Osteoblast (primary cell): ENCODE data around the gene SLC7A8. TPM values are rescaled to one million over a fixed set of nuclear protein-coding genes. Genes with fewer than 3 reads are reported as not detected.

ENCODE experiments used
- DNase-seq: peaks from one replicate; pipeline ENCODE4 v3.0.0; 2011; ENCODE audit warnings: low spot score, mixed read lengths; ENCODE audit not compliant: insufficient read length; ENCODE audit errors: missing footprints
- H2AFZ ChIP-seq: 2 replicates; pipeline ENCODE4 v1.6.0; 2011; ENCODE audit warnings: mild to moderate bottlenecking, low read length
- H3K27ac ChIP-seq: 2 replicates; pipeline ENCODE4 v1.5.1; 2011; ENCODE audit warnings: mild to moderate bottlenecking, low read depth, low read length, moderate library complexity
- H3K27me3 ChIP-seq: 2 replicates; pipeline ENCODE4 v1.6.0; 2012; ENCODE audit warnings: mild to moderate bottlenecking, control low read depth, inconsistent platforms, low read length, moderate library complexity; ENCODE audit not compliant: insufficient read depth
- H3K36me3 ChIP-seq: 2 replicates; pipeline ENCODE4 v1.5.1; 2011; ENCODE audit warnings: mild to moderate bottlenecking, low read length, control low read depth, moderate library complexity; ENCODE audit not compliant: insufficient read depth
- H3K4me1 ChIP-seq: 2 replicates; pipeline ENCODE4 v1.5.1; 2011; ENCODE audit warnings: mild to moderate bottlenecking, low read length, control low read depth, moderate library complexity; ENCODE audit not compliant: insufficient read depth
- H3K4me2 ChIP-seq: 2 replicates; pipeline ENCODE4 v1.6.0; 2011; ENCODE audit warnings: mild to moderate bottlenecking, low read length; ENCODE audit not compliant: insufficient read depth
- H3K4me3 ChIP-seq: fragments of 200-600 bp; sonication (generic); 3 replicates; pipeline ENCODE4 v1.5.1; 2012; ENCODE audit warnings: mild to moderate bottlenecking, low read length, inconsistent platforms; ENCODE audit not compliant: insufficient read depth
- H3K79me2 ChIP-seq: 2 replicates; pipeline ENCODE4 v1.6.0; 2012; ENCODE audit warnings: mild to moderate bottlenecking, low read length, control low read depth, inconsistent platforms; ENCODE audit not compliant: insufficient read depth
- H3K9me3 ChIP-seq: 2 replicates; pipeline ENCODE4 v1.5.1; 2011; ENCODE audit warnings: low read depth, low read length, control low read depth
- H4K20me1 ChIP-seq: 2 replicates; pipeline ENCODE4 v1.6.0; 2012; ENCODE audit warnings: mild to moderate bottlenecking, low read length, control low read depth; ENCODE audit not compliant: insufficient read depth
- CTCF ChIP-seq: IDR thresholded peaks from 2 replicates; pipeline ENCODE4 v1.5.1; 2011; ENCODE audit warnings: mild to moderate bottlenecking, low read depth, low read length, moderate library complexity; ENCODE audit errors: extremely low read depth
- total RNA-seq: library from RNA; depleted of rRNA; stranded (reverse); fragments of >200 nt; gene quantifications from 2 replicates; pipeline ENCODE4 v1.2.3, GENCODE V29; 2012

The SLC7A8 gene
- total RNA-seq, 1 donor, result 4.3 TPM

GRCh38 chr14:23164949-23165348 lies 18.5 kb downstream of the SLC7A8 start:
- Histone ChIP-seq H3K4me1 (peaks cover 19% of the 10 kb centered on the region), H3K27me3 (no peaks in the 10 kb centered on the region), H3K79me2 (no peaks in the 10 kb centered on the region), H3K27ac (no peak overlapping the region), H2AFZ (no peak overlapping the region), H3K9me3 (no peaks in the 10 kb centered on the region), H3K36me3 (no peaks in the 10 kb centered on the region), H4K20me1 (no peaks in the 10 kb centered on the region), H3K4me3 (no peak overlapping the region), H3K4me2 (no peak overlapping the region)
- TF ChIP-seq CTCF, result no peak
- no peak for DNase-seq

- Histone ChIP-seq H3K4me2 (no peak overlapping the region), H3K36me3 (no peaks in the 10 kb centered on the region), H3K27ac (no peak overlapping the region), H2AFZ (no peak overlapping the region), H3K4me3 (no peak overlapping the region), H3K9me3 (no peaks in the 10 kb centered on the region), H4K20me1 (no peaks in the 10 kb centered on the region), H3K79me2 (no peaks in the 10 kb centered on the region), H3K4me1 (peaks cover 19% of the 10 kb centered on the region), H3K27me3 (no peaks in the 10 kb centered on the region)
- no peak for DNase-seq
- no peak for TF ChIP-seq CTCF
These were observed 19.2 kb downstream of the SLC7A8 start for GRCh38 chr14:23164250-23164649.

- Histone ChIP-seq H3K4me1 (peaks cover 19% of the 10 kb centered on the region), H3K9me3 (no peaks in the 10 kb centered on the region), H3K4me2 (no peak overlapping the region), H3K4me3 (no peak overlapping the region), H3K27ac (no peak overlapping the region), H3K36me3 (no peaks in the 10 kb centered on the region), H4K20me1 (no peaks in the 10 kb centered on the region), H3K27me3 (no peaks in the 10 kb centered on the region), H3K79me2 (no peaks in the 10 kb centered on the region), H2AFZ (no peak overlapping the region)
- DNase-seq, result no peak
- no peak for TF ChIP-seq CTCF
These were observed 19.6 kb downstream of the SLC7A8 start for GRCh38 chr14:23163830-23164229.

- Histone ChIP-seq H3K4me2 (no peak overlapping the region), H3K27ac (no peak overlapping the region), H3K4me3 (no peak overlapping the region), H4K20me1 (no peaks in the 10 kb centered on the region), H3K4me1 (peaks cover 16% of the 10 kb centered on the region), H2AFZ (no peak overlapping the region), H3K79me2 (no peaks in the 10 kb centered on the region), H3K27me3 (no peaks in the 10 kb centered on the region), H3K36me3 (no peaks in the 10 kb centered on the region), H3K9me3 (no peaks in the 10 kb centered on the region)
- no peak for TF ChIP-seq CTCF
- DNase-seq, result no peak
These were observed 20.7 kb downstream of the SLC7A8 start for GRCh38 chr14:23162800-23163199.
